ENCODE results near the gene FUCA1. TPM values are rescaled to one million over a fixed set of nuclear protein-coding genes. Genes with fewer than 3 reads are reported as not detected.

FUCA1 gene
- total RNA-seq, 2 donors from 2014 or later = 9.7 to 14.0 TPM

- DNase-seq = no peak
- Mint-ChIP-seq H3K27me3 (ENCODE audit: insufficient read depth) (peaks cover 3% of the 10 kb centered on the region), H3K4me1 (peaks cover 10% of the 10 kb centered on the region), H3K27ac (no peak overlapping the region), H3K9me3 (no peaks in the 10 kb centered on the region), H3K36me3 (ENCODE audit: low read depth) (peaks cover 36% of the 10 kb centered on the region), H3K4me3 (peak overlapping the region; percentile 83)
- Histone ChIP-seq H3K4me1 (ENCODE audit: control insufficient read depth, insufficient read depth, low read length) (peaks cover 7% of the 10 kb centered on the region), H3K36me3 (ENCODE audit: control insufficient read depth, insufficient read depth, low read length) (peaks cover 18% of the 10 kb centered on the region), H3K27ac (ENCODE audit: low read depth, low read length) (no peak overlapping the region), H3K4me3 (ENCODE audit: low read length) (no peak overlapping the region), H3K9ac (ENCODE audit: extremely low read depth, low read length, poor library complexity, severe bottlenecking) (no peak overlapping the region), H3K9me3 (ENCODE audit: control insufficient read depth, low read length) (no peaks in the 10 kb centered on the region), H3K27me3 (ENCODE audit: control insufficient read depth, insufficient read depth, low read length, poor library complexity, severe bottlenecking) (no peaks in the 10 kb centered on the region)
- TF ChIP-seq, protein P1, sequence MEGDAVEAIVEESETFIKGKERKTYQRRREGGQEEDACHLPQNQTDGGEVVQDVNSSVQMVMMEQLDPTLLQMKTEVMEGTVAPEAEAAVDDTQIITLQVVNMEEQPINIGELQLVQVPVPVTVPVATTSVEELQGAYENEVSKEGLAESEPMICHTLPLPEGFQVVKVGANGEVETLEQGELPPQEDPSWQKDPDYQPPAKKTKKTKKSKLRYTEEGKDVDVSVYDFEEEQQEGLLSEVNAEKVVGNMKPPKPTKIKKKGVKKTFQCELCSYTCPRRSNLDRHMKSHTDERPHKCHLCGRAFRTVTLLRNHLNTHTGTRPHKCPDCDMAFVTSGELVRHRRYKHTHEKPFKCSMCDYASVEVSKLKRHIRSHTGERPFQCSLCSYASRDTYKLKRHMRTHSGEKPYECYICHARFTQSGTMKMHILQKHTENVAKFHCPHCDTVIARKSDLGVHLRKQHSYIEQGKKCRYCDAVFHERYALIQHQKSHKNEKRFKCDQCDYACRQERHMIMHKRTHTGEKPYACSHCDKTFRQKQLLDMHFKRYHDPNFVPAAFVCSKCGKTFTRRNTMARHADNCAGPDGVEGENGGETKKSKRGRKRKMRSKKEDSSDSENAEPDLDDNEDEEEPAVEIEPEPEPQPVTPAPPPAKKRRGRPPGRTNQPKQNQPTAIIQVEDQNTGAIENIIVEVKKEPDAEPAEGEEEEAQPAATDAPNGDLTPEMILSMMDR (conservative IDR thresholded peaks at IDR 0.05) = no peak
- WGBS, 2 experiments (ENCODE audit: insufficient coverage in 1 of 2, insufficient read length in 1 of 2) = 78% methylated on average over 10 of the region's 10 CpGs
Observed at GRCh38 chr1:23801876-23802275, 66.2 kb downstream of the FUCA1 start.

GRCh38 chr1:23801338-23801748, 66.7 kb downstream of the FUCA1 start:
- no peaks in the 10 kb centered on the region for H3K27me3 ChIP-seq (ENCODE audit: control insufficient read depth, insufficient read depth, low read length, poor library complexity, severe bottlenecking)
- no peaks in the 10 kb centered on the region for H3K9me3 ChIP-seq (ENCODE audit: control insufficient read depth, low read length)
- Mint-ChIP-seq H3K4me1 (peaks cover 10% of the 10 kb centered on the region), H3K27ac (peak overlapping the region; percentile 61), H3K36me3 (ENCODE audit: low read depth) (peaks cover 35% of the 10 kb centered on the region), H3K27me3 (ENCODE audit: insufficient read depth) (peaks cover 3% of the 10 kb centered on the region), H3K4me3 (peak overlapping the region; percentile 83), H3K9me3 (no peaks in the 10 kb centered on the region)
- H3K9ac ChIP-seq (ENCODE audit: extremely low read depth, low read length, poor library complexity, severe bottlenecking) = peak overlapping the region; percentile 43
- H3K4me1 ChIP-seq (ENCODE audit: control insufficient read depth, insufficient read depth, low read length) = peaks cover 7% of the 10 kb centered on the region
- no peak for DNase-seq
- H3K4me3 ChIP-seq (ENCODE audit: low read length) = peak overlapping the region; percentile 81
- H3K36me3 ChIP-seq (ENCODE audit: control insufficient read depth, insufficient read depth, low read length) = peaks cover 18% of the 10 kb centered on the region
- no peak overlapping the region for H3K27ac ChIP-seq (ENCODE audit: low read depth, low read length)
- TF ChIP-seq, protein P1 (conservative IDR thresholded peaks at IDR 0.05) = no peak
- 34 to 39% methylated on average over 16 to 19 of the region's 19 CpGs for WGBS, 2 experiments (ENCODE audit: insufficient coverage in 1 of 2, insufficient read length in 1 of 2)

DNA sequence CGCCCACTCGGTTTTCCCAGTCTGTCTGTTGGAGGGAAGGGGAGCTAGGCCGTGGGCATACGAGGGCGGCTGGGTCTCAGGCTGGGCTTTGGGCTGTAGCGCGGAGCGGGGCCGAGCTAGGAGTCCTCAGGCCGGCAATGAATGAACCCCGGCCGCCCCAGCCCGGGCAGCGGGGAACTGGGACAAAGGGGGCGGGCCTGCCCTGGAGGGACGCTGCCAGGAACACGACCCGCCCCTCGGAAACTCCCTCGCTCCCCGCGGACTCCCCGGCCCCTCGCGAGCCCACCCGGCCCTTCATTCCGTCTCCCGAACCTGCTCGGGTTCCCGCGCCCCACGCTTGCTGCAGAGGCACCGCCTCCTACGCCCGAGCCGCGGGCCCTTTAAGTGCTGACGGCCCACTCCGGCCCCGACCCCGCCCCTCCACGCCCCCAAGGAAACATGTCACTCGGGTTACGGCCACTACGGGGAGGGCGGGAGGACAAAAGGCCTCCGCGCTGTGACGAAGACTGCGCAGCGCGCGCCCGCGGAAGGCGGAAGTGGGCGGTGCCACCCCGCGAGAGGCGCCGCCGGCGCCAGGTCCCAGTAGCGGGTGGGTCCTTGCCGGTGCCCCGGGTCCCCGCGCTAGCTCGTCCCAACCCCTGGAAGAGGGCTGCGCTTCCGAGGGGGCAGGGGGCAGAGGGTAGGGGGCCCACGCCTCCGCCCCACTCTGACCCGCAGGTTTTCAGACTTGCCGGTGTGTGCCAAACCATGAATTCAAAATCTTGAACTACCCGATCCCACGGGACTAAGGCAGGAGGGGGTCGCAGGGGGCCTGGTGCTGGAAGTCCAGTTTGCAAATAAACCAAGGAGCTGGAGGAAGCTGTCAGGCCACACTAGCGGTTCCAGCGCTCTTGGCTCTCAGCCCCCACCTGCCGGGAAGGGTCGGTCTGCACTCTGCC, 67.4 kb downstream of the FUCA1 start, which contains the start of gene GALE:
TSS of gene GALE (minus strand) at position 355 of the 938 bp plus-strand sequence. CDS start 1,747 bp downstream, outside the sequence.
- peaks cover 33% of the 10 kb centered on the region for H3K36me3 Mint-ChIP-seq (ENCODE audit: low read depth)
- no peaks in the 10 kb centered on the region for H3K9me3 Mint-ChIP-seq
- Histone ChIP-seq H3K4me1 (ENCODE audit: control insufficient read depth, insufficient read depth, low read length) (peaks cover 7% of the 10 kb centered on the region), H3K9ac (ENCODE audit: extremely low read depth, low read length, poor library complexity, severe bottlenecking) (peak within 1 kb of the TSS; percentile 43), H3K9me3 (ENCODE audit: control insufficient read depth, low read length) (no peaks in the 10 kb centered on the region), H3K36me3 (ENCODE audit: control insufficient read depth, insufficient read depth, low read length) (peaks cover 18% of the 10 kb centered on the region), H3K27ac (ENCODE audit: low read depth, low read length) (peak within 1 kb of the TSS; percentile 19), H3K27me3 (ENCODE audit: control insufficient read depth, insufficient read depth, low read length, poor library complexity, severe bottlenecking) (no peaks in the 10 kb centered on the region), H3K4me3 (ENCODE audit: low read length) (peak within 1 kb of the TSS; percentile 81)
- peak within 1 kb of the TSS; percentile 98 for H3K27ac Mint-ChIP-seq
- peaks cover 10% of the 10 kb centered on the region for H3K4me1 Mint-ChIP-seq
- H3K27me3 Mint-ChIP-seq (ENCODE audit: insufficient read depth) = peaks cover 3% of the 10 kb centered on the region
- TF ChIP-seq, protein P1 (conservative IDR thresholded peaks at IDR 0.05) = no peak
- WGBS, 2 experiments (ENCODE audit: insufficient coverage in 1 of 2, insufficient read length in 1 of 2) = 1% methylated on average over 23 to 82 of the region's 82 CpGs
- peak; percentile 93 for DNase-seq
- peak within 1 kb of the TSS; percentile 83 for H3K4me3 Mint-ChIP-seq

Measured in endodermal cell (in vitro differentiated cells).